ENCODE measurements around the gene ACSS3. TPM values are rescaled to one million over a fixed set of nuclear protein-coding genes. Genes with fewer than 3 reads are reported as not detected.

Gene ACSS3
- total and polyA plus RNA-seq, 2 of the 8 experiments (the other 6 are each of a cell fraction or from before 2014, with no cell fraction given) = 14.4 to 24.0 TPM

- no peaks in the 10 kb centered on the region for H3K9me3 ChIP-seq (ENCODE audit: insufficient read depth in 2 of 2, low read depth in 1 of 2, low read length in 1 of 2)
- H4K91ac ChIP-seq (replicated peaks; ENCODE audit: insufficient read length, low read length) = no peak overlapping the region
- WGBS, 2 experiments (ENCODE audit: extremely low coverage in 1 of 2, insufficient coverage in 1 of 2, insufficient read length in 1 of 2, insufficient replicate concordance in 2 of 2, low coverage in 1 of 2, low lambda C conversion rate in 2 of 2, missing lambda C conversion rate in 1 of 2) = 88% methylated on average over 3 of the region's 3 CpGs; no CpG with 5 or more reads in 1 of the 2 experiments
- H2BK15ac ChIP-seq (ENCODE audit: low read length) = no peak overlapping the region
- no peak overlapping the region for H3K56ac ChIP-seq (replicated peaks; ENCODE audit: insufficient read length, low read depth, low read length)
- H2BK5ac ChIP-seq (ENCODE audit: low read depth, low read length) = no peak overlapping the region
- DNase-seq (ENCODE audit: low read depth in 1 of 2, low spot score in 2 of 2) (no peak), FAIRE-seq (no peak)
- H4K5ac ChIP-seq (ENCODE audit: insufficient read length, low read depth, low read length) = no peak overlapping the region
- no peak overlapping the region for H3K4me2 ChIP-seq (ENCODE audit: insufficient read depth in 1 of 2, low read depth in 2 of 2, low read length in 2 of 2)
- no peak overlapping the region for H3K23ac ChIP-seq (ENCODE audit: insufficient read length)
- H2BK20ac ChIP-seq (ENCODE audit: low read length) = no peak overlapping the region
- H3K4ac ChIP-seq (replicated peaks; ENCODE audit: insufficient read length, low read depth, low read length) = no peak overlapping the region
- H3K9ac ChIP-seq (replicated peaks in 1 of 4; ENCODE audit: extremely low read depth in 1 of 4, low read depth in 3 of 4, low read length in 3 of 4) = no peak overlapping the region
- no peak overlapping the region for H2BK12ac ChIP-seq (ENCODE audit: low read depth, low read length)
- H3K79me1 ChIP-seq (ENCODE audit: low read depth, low read length) = no peaks in the 10 kb centered on the region
- no peak overlapping the region for H3K27ac ChIP-seq (ENCODE audit: low read depth, low read length)
- no peak overlapping the region for H2AK5ac ChIP-seq (ENCODE audit: low read depth, low read length)
- no peak overlapping the region for H3K4me3 ChIP-seq (ENCODE audit: extremely low read depth in 1 of 4, insufficient read depth in 2 of 4, low read depth in 3 of 4, low read length in 4 of 4)
- no peaks in the 10 kb centered on the region for H3K79me2 ChIP-seq (ENCODE audit: control insufficient read depth in 1 of 2, insufficient read depth in 2 of 2, low read length in 2 of 2)
- no peak overlapping the region for H3K14ac ChIP-seq (ENCODE audit: insufficient read length)
- H4K20me1 ChIP-seq (replicated peaks in 1 of 2; ENCODE audit: control insufficient read depth in 1 of 2, insufficient read depth in 2 of 2, low read length in 2 of 2) = no peaks in the 10 kb centered on the region
- no peaks in the 10 kb centered on the region for H3K4me1 ChIP-seq (replicated peaks in 1 of 4; ENCODE audit: control insufficient read depth in 3 of 4, insufficient read depth in 4 of 4, low read length in 3 of 4)
- ChIA-PET CTCF (ENCODE audit: partially characterized antibody) (no interaction called here), POLR2A (ENCODE audit: partially characterized antibody) (no interaction called here)
- no peak overlapping the region for H4K8ac ChIP-seq (ENCODE audit: extremely low read depth, insufficient read depth, low read length)
- no peaks in the 10 kb centered on the region for H3K36me3 ChIP-seq (ENCODE audit: control insufficient read depth in 2 of 4, insufficient read depth in 4 of 4, low read length in 3 of 4)
- H2BK120ac ChIP-seq (replicated peaks; ENCODE audit: low read depth, low read length) = no peak overlapping the region
- H3K23me2 ChIP-seq (ENCODE audit: low read depth, low read length) = no peaks in the 10 kb centered on the region
- no peaks in the 10 kb centered on the region for H3K27me3 ChIP-seq (replicated peaks in 1 of 4; ENCODE audit: control insufficient read depth in 3 of 4, extremely low read depth in 1 of 4, insufficient read depth in 3 of 4, low read length in 3 of 4)
- no peak overlapping the region for H3K18ac ChIP-seq (ENCODE audit: extremely low read depth, low read length)
- no peak overlapping the region for H2AFZ ChIP-seq (ENCODE audit: low read length)
- TF ChIP-seq SP1 (IDR thresholded peaks at IDR 0.05; ENCODE audit: low read depth, low read length) (no peak), PHF8 (conservative IDR thresholded peaks at IDR 0.05; ENCODE audit: low read depth, low read length) (no peak), EP300 (IDR thresholded peaks at IDR 0.05; ENCODE audit: borderline replicate concordance in 1 of 2, low read depth in 2 of 2, low read length in 2 of 2) (no peak), HDAC2 (IDR thresholded peaks at IDR 0.05; ENCODE audit: borderline replicate concordance in 1 of 2, low read depth in 2 of 2, low read length in 2 of 2) (no peak), POLR2AphosphoS5 (IDR thresholded peaks at IDR 0.05; ENCODE audit: low read depth, low read length) (no peak), ATF3 (IDR thresholded peaks at IDR 0.05; ENCODE audit: insufficient read depth, low read depth, low read length) (no peak), CTCF (IDR thresholded peaks at IDR 0.05; ENCODE audit: control extremely low read depth in 1 of 3, insufficient read depth in 1 of 3, low read depth in 1 of 3, low read length in 3 of 3) (no peak), RBBP5 (IDR thresholded peaks at IDR 0.05; ENCODE audit: borderline replicate concordance, low read depth, low read length) (no peak), CBX5 (IDR thresholded peaks at IDR 0.05; ENCODE audit: low read depth, low read length) (no peak), POU5F1 (IDR thresholded peaks at IDR 0.05; ENCODE audit: low read depth, low read length) (no peak), SIX5 (IDR thresholded peaks at IDR 0.05; ENCODE audit: low read depth, low read length) (no peak), CEBPB (IDR thresholded peaks at IDR 0.05; ENCODE audit: low read depth, low read length) (no peak)
Measured at GRCh38 chr12:81303935-81304334, 226.1 kb downstream of the ACSS3 start.

All from H1 (cell line).